ENCODE measurements around the gene NPB. TPM values are rescaled to one million over a fixed set of nuclear protein-coding genes. Genes with fewer than 3 reads are reported as not detected.

The NPB gene
- total RNA-seq, 1 experiment from 2014 or later, result not detected

DNA sequence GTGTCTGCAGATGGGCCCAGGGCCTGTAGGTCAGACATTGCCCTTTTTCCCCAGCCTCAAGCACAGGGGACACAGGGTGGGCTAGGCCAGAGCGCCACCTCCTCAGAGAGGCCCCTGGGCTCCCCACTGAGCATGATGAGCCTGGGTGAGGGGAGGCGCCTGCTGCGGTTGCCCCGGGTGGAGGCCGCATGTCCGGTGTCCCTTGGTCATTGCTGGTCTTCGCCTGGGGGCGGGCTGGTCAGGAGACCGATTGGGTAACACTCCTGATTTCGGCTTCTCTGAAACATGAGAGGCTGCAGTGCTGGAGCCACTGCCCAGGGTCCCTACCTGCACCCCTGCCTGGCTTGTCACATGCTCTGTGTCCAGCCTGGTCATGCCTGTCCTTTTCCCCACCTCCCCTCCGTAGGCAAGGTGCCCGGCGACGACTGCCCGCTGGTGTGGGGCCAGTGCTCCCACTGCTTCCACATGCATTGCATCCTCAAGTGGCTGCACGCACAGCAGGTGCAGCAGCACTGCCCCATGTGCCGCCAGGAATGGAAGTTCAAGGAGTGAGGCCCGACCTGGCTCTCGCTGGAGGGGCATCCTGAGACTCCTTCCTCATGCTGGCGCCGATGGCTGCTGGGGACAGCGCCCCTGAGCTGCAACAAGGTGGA, 2.4 kb upstream of the NPB start:
- no peak for DNase-seq
- Histone ChIP-seq H4K20me1 (ENCODE audit: insufficient read depth, low read depth, low read length) (0 out of 2 replicates have a peak, but pooled peaks cover 14% of the 10 kb centered on the region), H3K79me2 (ENCODE audit: low read length) (no peaks in the 10 kb centered on the region), H3K27me3 (ENCODE audit: low read length) (no peaks in the 10 kb centered on the region), H3K27ac (ENCODE audit: low read length) (no peak overlapping the region), H3K9ac (ENCODE audit: low read length) (no peak overlapping the region), H2AFZ (ENCODE audit: low read length) (no peak overlapping the region), H3K36me3 (ENCODE audit: insufficient read depth, low read length) (no peaks in the 10 kb centered on the region), H3K9me3 (ENCODE audit: low read length) (no peaks in the 10 kb centered on the region), H3K4me2 (ENCODE audit: low read depth, low read length, poor library complexity, severe bottlenecking) (no peak overlapping the region), H3K4me1 (ENCODE audit: low read length) (no peaks in the 10 kb centered on the region; the same call in 1 of the 2 replicates), H3K9me2 (replicated peaks; ENCODE audit: insufficient read depth, low read length) (no peaks in the 10 kb centered on the region), H3K4me3 (ENCODE audit: low read length) (no peak overlapping the region)

DNA sequence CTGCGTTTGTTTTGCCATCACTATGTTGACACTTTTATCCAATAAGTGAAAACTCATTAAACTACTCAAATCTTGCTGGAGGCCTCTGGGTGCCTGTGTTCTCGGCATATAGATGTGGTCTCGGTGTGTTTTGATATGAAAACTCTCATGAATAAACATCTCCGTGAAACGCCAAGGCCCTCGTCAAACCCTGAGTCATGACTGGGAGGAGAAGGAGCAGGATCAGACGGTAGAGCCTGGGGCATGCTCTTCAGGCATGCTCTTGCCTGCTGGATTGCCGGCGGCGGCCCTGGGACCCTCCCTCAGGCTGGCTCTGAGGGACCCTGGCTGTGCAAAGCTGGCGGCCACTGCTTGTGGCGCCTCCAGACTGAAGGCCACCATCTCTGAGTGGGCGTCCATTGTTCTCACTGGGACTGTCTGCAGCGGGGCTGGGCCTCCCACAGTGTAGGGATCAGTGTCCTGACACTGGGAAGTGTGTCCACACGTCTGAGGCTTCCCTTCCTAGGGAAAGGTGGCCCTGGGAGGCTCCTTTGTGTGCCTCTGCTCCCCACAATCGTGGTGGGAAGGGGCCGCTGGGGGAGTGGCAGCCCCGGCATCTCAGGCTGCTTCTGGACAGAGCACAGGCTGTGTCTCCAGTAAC, 1.7 kb upstream of the NPB start:
- no peaks in the 10 kb centered on the region for H3K9me2 ChIP-seq (replicated peaks; ENCODE audit: insufficient read depth, low read length)
- H3K9me3 ChIP-seq (ENCODE audit: low read length), result no peaks in the 10 kb centered on the region
- H3K36me3 ChIP-seq (ENCODE audit: insufficient read depth, low read length), result no peaks in the 10 kb centered on the region
- 0 out of 2 replicates have a peak, but pooled peaks cover 14% of the 10 kb centered on the region for H4K20me1 ChIP-seq (ENCODE audit: insufficient read depth, low read depth, low read length)
- no peak overlapping the region for H3K27ac ChIP-seq (ENCODE audit: low read length)
- no peak for DNase-seq
- H3K27me3 ChIP-seq (ENCODE audit: low read length), result no peaks in the 10 kb centered on the region
- H3K9ac ChIP-seq (ENCODE audit: low read length), result no peak overlapping the region
- no peaks in the 10 kb centered on the region; the same call in 1 of the 2 replicates for H3K4me1 ChIP-seq (ENCODE audit: low read length)
- H3K4me3 ChIP-seq (ENCODE audit: low read length), result no peak overlapping the region
- no peak overlapping the region for H3K4me2 ChIP-seq (ENCODE audit: low read depth, low read length, poor library complexity, severe bottlenecking)
- no peak overlapping the region for H2AFZ ChIP-seq (ENCODE audit: low read length)
- H3K79me2 ChIP-seq (ENCODE audit: low read length), result no peaks in the 10 kb centered on the region

DNA sequence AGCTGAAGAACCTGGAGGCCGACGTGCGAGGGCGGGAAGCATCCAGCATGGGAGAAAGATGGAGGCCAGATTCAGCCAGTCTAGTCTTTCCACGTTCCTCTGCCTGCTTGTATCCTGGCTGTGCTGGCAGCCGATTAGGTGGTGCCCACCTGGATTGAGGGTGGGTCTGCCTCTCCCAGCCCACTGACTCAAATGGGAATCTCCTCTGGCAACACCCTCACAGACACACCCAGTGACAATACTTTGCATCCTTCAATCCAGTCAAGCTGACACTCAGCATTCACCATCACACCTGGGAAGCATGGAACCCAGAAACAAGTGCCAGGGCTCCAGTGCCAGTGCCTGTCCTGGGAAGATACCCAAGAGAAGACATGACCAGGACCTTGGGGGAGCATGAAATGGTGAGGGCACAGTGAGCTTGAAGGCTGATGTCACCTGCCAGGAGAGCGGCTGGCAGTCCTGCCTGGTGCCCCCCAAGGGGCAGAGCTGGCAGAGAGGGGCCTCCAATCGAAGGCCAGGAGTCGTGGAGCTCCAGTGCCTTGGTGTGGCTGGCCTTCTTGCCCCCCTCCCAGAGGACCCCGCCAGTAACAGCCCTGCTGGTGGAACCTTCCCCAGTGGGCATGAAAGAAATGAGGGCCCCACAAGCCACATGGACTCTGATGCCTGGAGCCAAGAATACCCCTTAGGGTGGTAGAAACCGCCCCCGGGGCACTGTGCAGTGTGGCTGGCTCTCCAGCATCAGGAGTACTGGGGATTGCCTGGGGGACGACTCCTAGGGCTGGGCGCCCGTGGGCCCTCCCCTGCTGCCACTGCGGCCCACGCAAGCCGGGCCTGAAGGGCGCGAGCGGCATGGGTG, 643 bp upstream of the NPB start:
- Histone ChIP-seq H3K79me2 (ENCODE audit: low read length) (no peaks in the 10 kb centered on the region), H3K4me3 (ENCODE audit: low read length) (no peak overlapping the region), H2AFZ (ENCODE audit: low read length) (no peak overlapping the region), H3K9me3 (ENCODE audit: low read length) (no peaks in the 10 kb centered on the region), H3K27me3 (ENCODE audit: low read length) (no peaks in the 10 kb centered on the region), H3K4me1 (ENCODE audit: low read length) (no peaks in the 10 kb centered on the region; the same call in 1 of the 2 replicates), H4K20me1 (ENCODE audit: insufficient read depth, low read depth, low read length) (0 out of 2 replicates have a peak, but pooled peaks cover 14% of the 10 kb centered on the region), H3K4me2 (ENCODE audit: low read depth, low read length, poor library complexity, severe bottlenecking) (no peak overlapping the region), H3K36me3 (ENCODE audit: insufficient read depth, low read length) (no peaks in the 10 kb centered on the region), H3K27ac (ENCODE audit: low read length) (no peak overlapping the region), H3K9me2 (replicated peaks; ENCODE audit: insufficient read depth, low read length) (no peaks in the 10 kb centered on the region), H3K9ac (ENCODE audit: low read length) (no peak overlapping the region)
- no peak for DNase-seq

DNA sequence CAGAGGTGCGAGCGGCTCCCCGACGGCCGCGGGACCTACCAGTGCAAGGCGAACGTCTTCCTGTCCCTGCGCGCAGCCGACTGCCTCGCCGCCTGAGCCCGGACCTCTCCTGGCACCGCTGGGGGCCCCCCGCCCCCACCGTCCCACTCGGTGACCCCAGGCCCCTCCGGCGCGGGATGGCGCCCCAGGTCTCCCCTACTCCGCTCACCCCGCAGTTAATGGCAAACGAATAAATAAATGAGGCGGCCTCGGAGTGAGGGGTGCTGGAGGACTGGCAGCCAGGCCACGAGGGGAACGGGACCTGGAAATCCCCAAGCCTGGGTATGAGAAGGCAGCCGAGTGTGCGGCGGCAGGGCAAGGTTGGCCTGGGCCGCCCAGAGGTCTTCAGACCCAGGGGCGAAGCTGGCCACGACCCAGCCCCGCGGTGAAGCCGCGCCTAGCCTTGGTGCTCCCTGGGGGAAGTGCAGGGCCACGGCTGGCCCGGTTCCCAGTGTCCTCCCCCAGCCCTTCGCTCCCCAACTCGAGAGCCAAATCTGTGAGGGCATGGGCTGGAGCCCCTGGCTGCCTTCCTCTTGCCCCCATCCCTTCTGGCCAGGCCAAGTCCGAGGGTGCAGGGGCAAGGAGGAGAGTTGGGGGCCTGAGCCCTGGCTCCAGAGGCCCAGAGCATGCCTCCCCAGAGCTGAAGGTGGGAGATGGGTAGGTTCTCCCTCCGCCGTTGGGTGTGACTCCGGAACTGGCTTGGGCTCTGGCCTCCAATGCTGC, 796 bp downstream of the NPB start:
- Histone ChIP-seq H3K4me2 (ENCODE audit: low read depth, low read length, poor library complexity, severe bottlenecking) (no peak overlapping the region), H3K27me3 (ENCODE audit: low read length) (no peaks in the 10 kb centered on the region), H2AFZ (ENCODE audit: low read length) (no peak overlapping the region), H3K4me3 (ENCODE audit: low read length) (no peak overlapping the region), H3K4me1 (ENCODE audit: low read length) (no peaks in the 10 kb centered on the region; the same call in 1 of the 2 replicates), H3K79me2 (ENCODE audit: low read length) (no peaks in the 10 kb centered on the region), H4K20me1 (ENCODE audit: insufficient read depth, low read depth, low read length) (0 out of 2 replicates have a peak, but pooled peaks cover 14% of the 10 kb centered on the region), H3K27ac (ENCODE audit: low read length) (no peak overlapping the region), H3K9me2 (replicated peaks; ENCODE audit: insufficient read depth, low read length) (no peaks in the 10 kb centered on the region), H3K36me3 (ENCODE audit: insufficient read depth, low read length) (no peaks in the 10 kb centered on the region), H3K9ac (ENCODE audit: low read length) (no peak overlapping the region), H3K9me3 (ENCODE audit: low read length) (no peaks in the 10 kb centered on the region)
- no peak for DNase-seq

DNA sequence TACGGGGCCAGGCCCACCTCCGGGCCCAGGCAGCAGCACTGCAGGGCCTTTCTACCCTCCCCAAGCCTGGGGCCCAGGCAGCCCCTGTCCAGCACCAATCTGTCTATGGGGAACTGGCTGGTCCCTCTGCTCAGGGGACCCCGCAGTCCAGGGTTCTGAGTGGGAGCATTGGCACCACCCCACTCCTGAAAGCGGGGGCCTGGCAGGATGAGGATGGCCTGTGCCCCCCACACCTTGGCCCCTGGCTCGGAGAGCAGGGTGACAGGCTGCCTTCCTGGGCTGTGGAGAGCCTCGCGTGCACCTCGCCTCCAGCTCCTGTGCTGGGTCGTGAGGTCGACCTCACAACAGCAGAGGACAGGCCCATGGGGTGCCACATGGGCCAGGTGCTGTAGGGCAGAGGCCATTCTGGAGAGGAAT, 1.4 kb downstream of the NPB start:
- Histone ChIP-seq H3K9me2 (replicated peaks; ENCODE audit: insufficient read depth, low read length) (no peaks in the 10 kb centered on the region), H3K4me3 (ENCODE audit: low read length) (no peak overlapping the region), H2AFZ (ENCODE audit: low read length) (no peak overlapping the region), H4K20me1 (ENCODE audit: insufficient read depth, low read depth, low read length) (0 out of 2 replicates have a peak, but pooled peaks cover 14% of the 10 kb centered on the region), H3K9me3 (ENCODE audit: low read length) (no peaks in the 10 kb centered on the region), H3K4me1 (ENCODE audit: low read length) (no peaks in the 10 kb centered on the region; the same call in 1 of the 2 replicates), H3K79me2 (ENCODE audit: low read length) (no peaks in the 10 kb centered on the region), H3K9ac (ENCODE audit: low read length) (no peak overlapping the region), H3K27me3 (ENCODE audit: low read length) (no peaks in the 10 kb centered on the region), H3K4me2 (ENCODE audit: low read depth, low read length, poor library complexity, severe bottlenecking) (no peak overlapping the region), H3K27ac (ENCODE audit: low read length) (no peak overlapping the region), H3K36me3 (ENCODE audit: insufficient read depth, low read length) (no peaks in the 10 kb centered on the region)
- no peak for DNase-seq

DNA sequence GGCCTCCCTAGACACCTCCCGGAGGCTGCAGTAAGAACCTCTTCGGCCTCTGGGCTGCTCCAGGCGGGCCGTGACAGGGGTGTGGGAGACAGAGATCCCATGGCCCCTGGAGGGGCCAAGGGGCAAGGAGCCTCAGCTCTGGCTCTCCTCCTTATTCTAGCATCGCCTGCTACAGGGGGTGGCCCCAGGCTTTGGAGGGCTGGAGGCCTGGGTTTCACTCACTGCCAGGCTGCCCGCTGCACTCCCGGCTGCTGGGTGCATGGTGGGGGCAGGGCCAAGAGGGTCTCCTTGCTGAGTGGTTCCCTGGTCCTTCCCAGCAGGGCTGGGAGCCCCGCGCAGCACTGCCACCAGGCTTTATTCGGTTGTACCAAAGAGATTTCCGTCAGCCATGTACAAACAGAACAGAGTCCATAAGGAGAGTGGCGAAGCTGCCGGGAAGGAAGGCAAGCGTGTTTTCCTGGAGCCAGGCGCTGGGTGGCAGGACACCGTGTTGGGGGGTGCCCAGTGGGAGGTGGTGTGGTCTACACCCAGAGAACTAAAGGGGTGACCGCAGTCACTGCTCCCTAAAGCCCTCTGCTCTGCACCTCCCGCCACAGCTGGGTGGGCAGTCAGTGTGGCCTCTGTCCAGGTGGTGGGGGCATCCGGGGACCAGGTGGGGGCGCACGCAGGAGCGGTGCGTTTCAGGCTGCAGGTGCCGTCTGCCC, 2.0 kb downstream of the NPB start:
- Histone ChIP-seq H3K27ac (ENCODE audit: low read length) (no peak overlapping the region), H3K36me3 (ENCODE audit: insufficient read depth, low read length) (no peaks in the 10 kb centered on the region), H3K4me3 (ENCODE audit: low read length) (no peak overlapping the region), H2AFZ (ENCODE audit: low read length) (no peak overlapping the region), H4K20me1 (ENCODE audit: insufficient read depth, low read depth, low read length) (0 out of 2 replicates have a peak, but pooled peaks cover 10% of the 10 kb centered on the region), H3K9ac (ENCODE audit: low read length) (no peak overlapping the region), H3K4me1 (ENCODE audit: low read length) (no peaks in the 10 kb centered on the region; the same call in 1 of the 2 replicates), H3K79me2 (ENCODE audit: low read length) (no peaks in the 10 kb centered on the region), H3K4me2 (ENCODE audit: low read depth, low read length, poor library complexity, severe bottlenecking) (no peak overlapping the region), H3K27me3 (ENCODE audit: low read length) (no peaks in the 10 kb centered on the region), H3K9me3 (ENCODE audit: low read length) (no peaks in the 10 kb centered on the region), H3K9me2 (replicated peaks; ENCODE audit: insufficient read depth, low read length) (no peaks in the 10 kb centered on the region)
- DNase-seq, result no peak

DNA sequence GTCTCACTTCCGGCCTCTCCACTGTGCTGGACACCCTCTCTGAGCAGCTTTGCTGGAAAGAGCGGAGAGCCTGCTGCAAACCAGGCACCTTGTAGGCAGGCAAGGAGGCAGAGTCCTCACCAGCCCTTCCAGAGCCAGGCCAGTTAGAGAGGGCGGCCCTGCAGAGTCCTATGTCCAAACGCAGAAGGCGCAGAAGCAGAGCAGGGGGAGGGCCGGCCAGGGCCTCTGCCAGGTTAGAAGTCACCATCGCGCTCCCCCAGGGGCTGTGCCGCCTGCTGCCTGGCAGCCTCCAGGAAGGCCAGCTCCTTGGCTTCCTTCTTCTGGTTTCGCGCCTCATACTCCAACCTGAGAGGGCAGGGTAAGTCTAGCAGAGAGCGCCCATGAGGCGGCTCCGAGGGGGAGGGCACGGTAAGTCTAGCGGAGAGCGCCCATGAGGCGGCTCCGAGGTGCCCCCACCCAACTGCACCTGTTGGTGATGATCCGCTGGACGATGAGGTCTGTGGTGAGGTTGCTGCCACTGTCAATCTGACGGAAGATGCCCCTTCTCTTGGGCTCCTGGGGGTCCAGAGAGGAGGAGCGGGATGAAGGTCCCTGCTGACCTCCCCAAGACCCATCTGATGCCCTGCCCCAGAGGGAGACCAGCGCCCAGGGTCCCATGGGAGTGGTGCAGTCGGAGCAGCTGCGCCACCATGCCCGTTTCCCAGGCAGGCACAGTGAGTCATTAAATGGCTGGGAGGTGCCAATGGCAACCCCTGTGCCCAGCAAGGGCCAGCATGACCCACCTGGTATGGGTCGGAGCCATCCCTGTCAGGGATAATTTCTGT, 2.8 kb downstream of the NPB start:
- Histone ChIP-seq H3K27ac (ENCODE audit: low read length) (no peak overlapping the region), H3K36me3 (ENCODE audit: insufficient read depth, low read length) (no peaks in the 10 kb centered on the region), H3K9ac (ENCODE audit: low read length) (no peak overlapping the region), H3K9me3 (ENCODE audit: low read length) (no peaks in the 10 kb centered on the region), H3K4me2 (ENCODE audit: low read depth, low read length, poor library complexity, severe bottlenecking) (no peak overlapping the region), H4K20me1 (ENCODE audit: insufficient read depth, low read depth, low read length) (0 out of 2 replicates have a peak, but pooled peaks cover 9% of the 10 kb centered on the region), H3K9me2 (replicated peaks; ENCODE audit: insufficient read depth, low read length) (no peaks in the 10 kb centered on the region), H3K27me3 (ENCODE audit: low read length) (no peaks in the 10 kb centered on the region), H3K4me3 (ENCODE audit: low read length) (no peak overlapping the region), H3K4me1 (ENCODE audit: low read length) (peaks cover 2% of the 10 kb centered on the region), H3K79me2 (ENCODE audit: low read length) (peaks cover 5% of the 10 kb centered on the region; the same call in 1 of the 2 replicates), H2AFZ (ENCODE audit: low read length) (no peak overlapping the region)
- DNase-seq, result no peak

All from Karpas-422 (cell line).